Chondrocyte (in vitro differentiated cells): ENCODE measurements around the gene PEG3. TPM values are rescaled to one million over a fixed set of nuclear protein-coding genes. Genes with fewer than 3 reads are reported as not detected.

Experiments used
- DNase-seq: peaks from one replicate; pipeline ENCODE4 v3.0.0; 2021; ENCODE audit warnings: mixed read lengths, low spot score
- H3K27ac Mint-ChIP-seq: one replicate; pipeline ENCODE4 v1.8.0; 2021; ENCODE audit warnings: mild to moderate bottlenecking, moderate library complexity, mixed read lengths; ENCODE audit not compliant: unreplicated experiment
- H3K27me3 Mint-ChIP-seq: 2 replicates; pipeline ENCODE4 v1.8.0; 2021; ENCODE audit warnings: low read depth, mixed read lengths
- H3K36me3 Mint-ChIP-seq: 2 replicates; pipeline ENCODE4 v1.8.0; 2021; ENCODE audit warnings: low read depth, mixed read lengths
- H3K4me1 Mint-ChIP-seq: 2 replicates; pipeline ENCODE4 v1.8.0; 2021; ENCODE audit warnings: low read depth, mild to moderate bottlenecking, mixed read lengths
- H3K4me3 Mint-ChIP-seq: one replicate; pipeline ENCODE4 v1.8.0; 2021; ENCODE audit warnings: mild to moderate bottlenecking, moderate library complexity, mixed read lengths; ENCODE audit not compliant: unreplicated experiment
- H3K9me3 Mint-ChIP-seq: 2 replicates; pipeline ENCODE4 v1.8.0; 2021; ENCODE audit warnings: low read depth, mixed read lengths
- CTCF ChIP-seq: fragments of 200-600 bp; sonication (generic); IDR thresholded peaks from 2 replicates; pipeline ENCODE4 v1.5.0; 2021; ENCODE audit warnings: antibody characterized with exemption, mild to moderate bottlenecking, moderate library complexity
- total RNA-seq: library from RNA; stranded (reverse); gene quantifications from 3 replicates; pipeline ENCODE4 v1.2.1, GENCODE V29; 2021

PEG3 gene
- total RNA-seq, 1 donor from 2014 or later, result not detected

DNA sequence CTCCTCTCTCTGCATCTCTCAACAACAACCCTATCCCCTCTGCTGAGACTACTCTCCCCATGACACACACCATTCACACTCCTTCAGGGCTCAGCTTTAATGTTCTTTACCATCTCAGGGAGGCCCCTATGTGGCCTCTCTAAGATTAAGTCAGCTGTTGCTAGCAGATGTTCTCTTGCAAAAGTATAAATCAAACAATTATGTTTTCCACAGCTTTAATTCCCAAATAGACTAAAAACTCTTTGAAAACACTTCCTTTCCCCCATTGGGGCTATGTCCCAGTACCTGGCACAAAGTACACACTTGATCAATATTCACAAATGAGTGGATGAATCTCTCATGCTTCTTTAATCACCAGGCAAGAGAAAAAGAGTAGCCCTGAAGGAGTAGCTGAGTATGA, 5.1 kb downstream of the PEG3 start:
- Mint-ChIP-seq H3K36me3 (peaks cover 1% of the 10 kb centered on the region), H3K27me3 (no peaks in the 10 kb centered on the region), H3K9me3 (peaks cover 56% of the 10 kb centered on the region), H3K4me1 (no peaks in the 10 kb centered on the region), H3K27ac (no peak overlapping the region), H3K4me3 (no peak overlapping the region)
- TF ChIP-seq CTCF, result no peak
- DNase-seq, result no peak

GRCh38 chr19:56834564-56835375, 5.8 kb downstream of the PEG3 start:
- no peak for DNase-seq
- H3K4me3 Mint-ChIP-seq, result no peak overlapping the region
- peaks cover 62% of the 10 kb centered on the region for H3K9me3 Mint-ChIP-seq
- H3K4me1 Mint-ChIP-seq, result no peaks in the 10 kb centered on the region
- TF ChIP-seq CTCF, result no peak
- H3K27me3 Mint-ChIP-seq, result no peaks in the 10 kb centered on the region
- H3K27ac Mint-ChIP-seq, result no peak overlapping the region
- H3K36me3 Mint-ChIP-seq, result peaks cover 1% of the 10 kb centered on the region

- Mint-ChIP-seq H3K4me1 (no peaks in the 10 kb centered on the region), H3K27me3 (no peaks in the 10 kb centered on the region), H3K36me3 (peaks cover 1% of the 10 kb centered on the region), H3K27ac (no peak overlapping the region), H3K4me3 (no peak overlapping the region), H3K9me3 (peaks cover 73% of the 10 kb centered on the region)
- TF ChIP-seq CTCF, result no peak
- DNase-seq, result no peak
Measured at GRCh38 chr19:56832352-56832928, 8.1 kb downstream of the PEG3 start.

- Mint-ChIP-seq H3K27me3 (no peaks in the 10 kb centered on the region), H3K4me3 (no peak overlapping the region), H3K27ac (no peak overlapping the region), H3K9me3 (peaks cover 77% of the 10 kb centered on the region), H3K36me3 (peaks cover 1% of the 10 kb centered on the region), H3K4me1 (no peaks in the 10 kb centered on the region)
- TF ChIP-seq CTCF, result no peak
- no peak for DNase-seq
Measured at GRCh38 chr19:56831255-56831654, 9.3 kb downstream of the PEG3 start.

GRCh38 chr19:56829596-56829995, 10.9 kb downstream of the PEG3 start:
- Mint-ChIP-seq H3K4me1 (no peaks in the 10 kb centered on the region), H3K9me3 (peaks cover 78% of the 10 kb centered on the region), H3K36me3 (no peaks in the 10 kb centered on the region)

More at GRCh38 chr19:56829596-56829995, 10.9 kb downstream of the PEG3 start:
- no peak for DNase-seq
- TF ChIP-seq CTCF, result no peak
- H3K27ac Mint-ChIP-seq, result no peak overlapping the region
- H3K27me3 Mint-ChIP-seq, result no peaks in the 10 kb centered on the region
- H3K4me3 Mint-ChIP-seq, result no peak overlapping the region
